HEK293 (cell line): ENCODE measurements around the gene FBXO17.

Experiments
- CTCF ChIA-PET: fragments of 350-600 bp; formaldehyde crosslinking; extraction: SDS; loops from one replicate; lab custom pipeline; 2021; ENCODE audit warnings: antibody characterized with exemption; lab: Yijun Ruan, JAX
- POLR2A ChIA-PET: fragments of 300-600 bp; formaldehyde crosslinking; extraction: SDS; loops from one replicate; lab custom pipeline; 2020; ENCODE audit warnings: antibody characterized with exemption, inconsistent platforms; lab: Yijun Ruan, JAX
- H3K27ac ChIP-seq: fragments of 200-500 bp; sonication (Bioruptor generic); 2 replicates; pipeline ENCODE4 v1.5.1; 2014; ENCODE audit warnings: low read depth, low read length, control low read depth, inconsistent platforms; ENCODE audit errors: extremely low read depth
- H3K36me3 ChIP-seq, 2 experiments: fragments of 200-500 bp in 1 of 2; sonication (Bioruptor generic) in 1 of 2; 1 replicate in 1 of 2; 2 replicates in 1 of 2; pipeline ENCODE4 v1.5.1; 2014 to 2017; ENCODE audit warnings: inconsistent platforms in 2 of 2, low read length in 2 of 2; ENCODE audit not compliant: control insufficient read depth in 2 of 2, insufficient read depth in 1 of 2
- H3K4me1 ChIP-seq: fragments of 200-500 bp; sonication (Bioruptor generic); 2 replicates; pipeline ENCODE4 v1.5.1; 2014; ENCODE audit warnings: mild to moderate bottlenecking, low read length, inconsistent platforms; ENCODE audit not compliant: control insufficient read depth, insufficient read depth
- H3K4me3 ChIP-seq: 2 replicates; pipeline ENCODE4 v1.5.1; 2011; ENCODE audit warnings: low read depth, mild to moderate bottlenecking, control low read depth, low read length, moderate library complexity
- H3K9me3 ChIP-seq: fragments of 200-500 bp; sonication (Bioruptor generic); 2 replicates; pipeline ENCODE4 v1.5.1; 2014; ENCODE audit warnings: low read depth, low read length, inconsistent platforms; ENCODE audit not compliant: control insufficient read depth, insufficient read depth
- CTCF ChIP-seq: fragments of 450-650 bp; formaldehyde crosslinking; IDR thresholded peaks from 2 replicates; pipeline ENCODE4 v1.5.1; 2016; ENCODE audit warnings: missing biosample characterization, missing genetic modification characterization
- GLIS2 ChIP-seq: fragments of 450-650 bp; formaldehyde crosslinking; IDR thresholded peaks from 2 replicates; pipeline ENCODE4 v1.5.1; 2016; ENCODE audit warnings: missing biosample characterization, missing genetic modification characterization
- PRDM2 ChIP-seq: fragments of 450-650 bp; formaldehyde crosslinking; IDR thresholded peaks from 2 replicates; pipeline ENCODE4 v1.5.1; 2016; ENCODE audit warnings: missing biosample characterization, missing genetic modification characterization, borderline replicate concordance
- SP2 ChIP-seq: fragments of 450-650 bp; formaldehyde crosslinking; IDR thresholded peaks from 2 replicates; pipeline ENCODE4 v1.5.1; 2016; ENCODE audit warnings: missing biosample characterization, missing genetic modification characterization
- ZBTB21 ChIP-seq: fragments of 450-650 bp; formaldehyde crosslinking; IDR thresholded peaks from 2 replicates; pipeline ENCODE4 v1.5.1; 2017; ENCODE audit warnings: missing biosample characterization, missing genetic modification characterization
- ZFP37 ChIP-seq: fragments of 450-650 bp; formaldehyde crosslinking; IDR thresholded peaks from 2 replicates; pipeline ENCODE4 v1.5.1; 2016; ENCODE audit warnings: missing biosample characterization, missing genetic modification characterization
- ZNF169 ChIP-seq: fragments of 450-650 bp; formaldehyde crosslinking; IDR thresholded peaks from 2 replicates; pipeline ENCODE4 v1.5.1; 2016; ENCODE audit warnings: missing biosample characterization, missing genetic modification characterization
- ZNF211 ChIP-seq: fragments of 450-650 bp; formaldehyde crosslinking; IDR thresholded peaks from 2 replicates; pipeline ENCODE4 v1.5.1; 2016; ENCODE audit warnings: low read depth, missing biosample characterization, missing genetic modification characterization
- ZNF433 ChIP-seq: fragments of 450-650 bp; formaldehyde crosslinking; IDR thresholded peaks from 2 replicates; pipeline ENCODE4 v1.5.1; 2016; ENCODE audit warnings: missing biosample characterization, missing genetic modification characterization, low read depth
- ZNF473 ChIP-seq: fragments of 450-650 bp; formaldehyde crosslinking; IDR thresholded peaks from 2 replicates; pipeline ENCODE4 v1.5.1; 2017; ENCODE audit warnings: missing biosample characterization, missing genetic modification characterization
- ZNF513 ChIP-seq: fragments of 450-650 bp; IDR thresholded peaks from 2 replicates; pipeline ENCODE4 v1.5.1; 2018; ENCODE audit warnings: missing biosample characterization, missing genetic modification characterization
- ZNF518A ChIP-seq: fragments of 450-650 bp; formaldehyde crosslinking; conservative IDR thresholded peaks from 2 replicates; pipeline ENCODE4 v1.5.1; 2016; ENCODE audit warnings: low read depth, missing biosample characterization, missing genetic modification characterization
- ZNF558 ChIP-seq: fragments of 450-650 bp; formaldehyde crosslinking; IDR thresholded peaks from 2 replicates; pipeline ENCODE4 v1.5.1; 2016; ENCODE audit warnings: missing biosample characterization, missing genetic modification characterization
- ZNF585B ChIP-seq: fragments of 450-650 bp; formaldehyde crosslinking; IDR thresholded peaks from 2 replicates; pipeline ENCODE4 v1.5.1; 2016; ENCODE audit warnings: missing biosample characterization, missing genetic modification characterization
- ZNF624 ChIP-seq: fragments of 450-650 bp; formaldehyde crosslinking; IDR thresholded peaks from 2 replicates; pipeline ENCODE4 v1.5.1; 2017; ENCODE audit warnings: missing biosample characterization, missing genetic modification characterization
- ZNF660 ChIP-seq: fragments of 450-650 bp; IDR thresholded peaks from 2 replicates; pipeline ENCODE4 v1.5.1; 2018; ENCODE audit warnings: missing biosample characterization, mild to moderate bottlenecking, missing genetic modification characterization
- ZNF670 ChIP-seq: fragments of 450-650 bp; formaldehyde crosslinking; IDR thresholded peaks from 2 replicates; pipeline ENCODE4 v1.5.1; 2016; ENCODE audit warnings: missing biosample characterization, missing genetic modification characterization, low read depth
- ZNF792 ChIP-seq: fragments of 450-650 bp; formaldehyde crosslinking; IDR thresholded peaks from 2 replicates; pipeline ENCODE4 v1.5.1; 2016; ENCODE audit warnings: missing biosample characterization, missing genetic modification characterization

Gene FBXO17

GRCh38 chr19:38980583-38981374 is 5.2 kb upstream of the FBXO17 start (continued):
- TF ChIP-seq ZNF518A (tag by site-specific recombination) (no peak), ZNF558 (no peak)
- TF ChIP-seq, all 188 proteins: peak for 7

GRCh38 chr19:38979812-38980211 is 4.3 kb upstream of the FBXO17 start:
- H3K4me1 ChIP-seq = peaks cover 24% of the 10 kb centered on the region
- CTCF ChIA-PET = interaction anchor here (0.6 to 5.9 kb wide), 4 partner anchors 17 to 207 kb away, joined by 3 to 62 read pairs (median 4); no protein-coding TSS in a partner anchor
- POLR2A ChIA-PET = no interaction called here
- no peaks in the 10 kb centered on the region; a peak in 1 of 3 replicates for H3K36me3 ChIP-seq
- no peaks in the 10 kb centered on the region for H3K9me3 ChIP-seq
- no peak overlapping the region for H3K27ac ChIP-seq
- no peak overlapping the region for H3K4me3 ChIP-seq
- TF ChIP-seq ZNF513 (tag by site-specific recombination) (no peak), ZNF169 (no peak), PRDM2 (tag by site-specific recombination) (no peak), ZNF211 (no peak), ZNF792 (tag by site-specific recombination) (no peak), CTCF (tag by site-specific recombination) (no peak), ZNF585B (tag by site-specific recombination) (no peak), GLIS2 (tag by site-specific recombination) (no peak), ZNF473 (tag by site-specific recombination) (no peak), ZNF660 (no peak), SP2 (tag by site-specific recombination) (no peak), ZBTB21 (no peak), ZNF624 (tag by site-specific recombination) (no peak), ZNF433 (tag by site-specific recombination) (no peak), ZFP37 (tag by site-specific recombination) (no peak), ZNF670 (tag by site-specific recombination) (no peak)
